OCI-LY7 (cell line): ENCODE results near the gene PAMR1.

Experiments used
- CTCF ChIP-seq: fragments of 200-600 bp; sonication (generic); conservative IDR thresholded peaks from 2 replicates; pipeline ENCODE4 v1.5.1; 2014; ENCODE audit warnings: mild to moderate bottlenecking, antibody characterized with exemption, low read length, moderate library complexity, mixed read lengths
- EZH2phosphoT487 ChIP-seq: fragments of 200-600 bp; sonication (generic); IDR thresholded peaks from 2 replicates; pipeline ENCODE4 v1.6.1; 2018; ENCODE audit warnings: low read depth, borderline replicate concordance, mild to moderate bottlenecking, mixed run types, antibody characterized with exemption, low read length, moderate library complexity, mixed read lengths

- TF ChIP-seq EZH2phosphoT487, result no peak
- TF ChIP-seq CTCF, result no peak
Measured at GRCh38 chr11:35545391-35546003, 20.1 kb upstream of the PAMR1 start.
